ENCODE results near the gene MGLL. TPM values are rescaled to one million over a fixed set of nuclear protein-coding genes. Genes with fewer than 3 reads are reported as not detected.

The MGLL gene
- total RNA-seq, 1 donor, result 18.1 TPM

DNA sequence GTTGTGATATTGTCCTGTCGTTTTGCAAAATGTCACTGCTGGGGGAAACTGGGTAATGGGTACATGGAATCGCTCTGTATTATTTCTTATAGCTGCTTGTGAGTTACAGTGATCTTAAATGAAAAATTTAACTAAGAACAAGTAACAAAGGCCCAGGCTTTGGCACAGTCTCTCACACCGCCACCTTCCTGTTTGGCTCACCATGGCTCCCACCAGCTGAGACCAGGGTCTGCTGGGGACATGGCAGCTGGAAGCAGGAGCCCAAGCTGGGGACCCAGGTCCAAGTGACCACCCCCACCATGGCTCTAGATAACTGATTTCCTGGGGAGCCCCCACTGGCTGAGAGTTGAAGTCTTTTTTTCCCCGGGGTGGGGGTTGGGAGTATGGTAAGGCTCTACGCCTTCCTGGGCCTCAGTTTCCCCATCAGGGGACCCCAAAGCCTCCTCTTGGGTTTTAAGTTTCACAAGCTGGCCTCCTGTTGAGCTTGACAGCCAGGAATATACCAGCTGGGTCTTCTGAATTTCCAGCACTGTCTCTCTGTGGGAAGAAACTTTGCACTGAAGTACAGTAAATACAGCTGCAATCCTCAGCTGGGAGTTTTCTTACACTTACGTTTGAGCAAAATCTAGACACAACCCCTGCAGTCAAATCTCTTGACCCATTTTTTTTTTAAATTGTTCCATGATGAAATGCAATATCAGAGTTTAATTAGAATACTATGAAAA, 123.5 kb downstream of the MGLL start:
- Histone ChIP-seq H3K4me1 (ENCODE audit: insufficient read depth, low read length) (peaks cover 27% of the 10 kb centered on the region), H3K27ac (ENCODE audit: low read depth, low read length) (peak overlapping the region; percentile 85)

GRCh38 chr3:127698286-127698685, 124.0 kb downstream of the MGLL start:
- H3K36me3 ChIP-seq (ENCODE audit: insufficient read depth, low read length), result no peaks in the 10 kb centered on the region
- H3K9me3 ChIP-seq (ENCODE audit: low read depth, low read length), result no peaks in the 10 kb centered on the region
- peak overlapping the region; percentile 85 for H3K27ac ChIP-seq (ENCODE audit: low read depth, low read length)
- H3K4me1 ChIP-seq (ENCODE audit: insufficient read depth, low read length), result peaks cover 27% of the 10 kb centered on the region
- no peaks in the 10 kb centered on the region for H4K20me1 ChIP-seq (ENCODE audit: insufficient read depth, low read length)
- no peaks in the 10 kb centered on the region for H3K79me2 ChIP-seq (ENCODE audit: insufficient read depth, low read length)
- TF ChIP-seq, protein P1, sequence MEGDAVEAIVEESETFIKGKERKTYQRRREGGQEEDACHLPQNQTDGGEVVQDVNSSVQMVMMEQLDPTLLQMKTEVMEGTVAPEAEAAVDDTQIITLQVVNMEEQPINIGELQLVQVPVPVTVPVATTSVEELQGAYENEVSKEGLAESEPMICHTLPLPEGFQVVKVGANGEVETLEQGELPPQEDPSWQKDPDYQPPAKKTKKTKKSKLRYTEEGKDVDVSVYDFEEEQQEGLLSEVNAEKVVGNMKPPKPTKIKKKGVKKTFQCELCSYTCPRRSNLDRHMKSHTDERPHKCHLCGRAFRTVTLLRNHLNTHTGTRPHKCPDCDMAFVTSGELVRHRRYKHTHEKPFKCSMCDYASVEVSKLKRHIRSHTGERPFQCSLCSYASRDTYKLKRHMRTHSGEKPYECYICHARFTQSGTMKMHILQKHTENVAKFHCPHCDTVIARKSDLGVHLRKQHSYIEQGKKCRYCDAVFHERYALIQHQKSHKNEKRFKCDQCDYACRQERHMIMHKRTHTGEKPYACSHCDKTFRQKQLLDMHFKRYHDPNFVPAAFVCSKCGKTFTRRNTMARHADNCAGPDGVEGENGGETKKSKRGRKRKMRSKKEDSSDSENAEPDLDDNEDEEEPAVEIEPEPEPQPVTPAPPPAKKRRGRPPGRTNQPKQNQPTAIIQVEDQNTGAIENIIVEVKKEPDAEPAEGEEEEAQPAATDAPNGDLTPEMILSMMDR (IDR thresholded peaks at IDR 0.05; ENCODE audit: extremely low read depth, low read depth, low read length), result no peak
- no peaks in the 10 kb centered on the region for H3K27me3 ChIP-seq (ENCODE audit: insufficient read depth, low read length)
- no peak for DNase-seq (ENCODE audit: insufficient read length, low spot score, missing footprints)
- peak overlapping the region; percentile 75 for H2AFZ ChIP-seq (ENCODE audit: low read length)
- peak overlapping the region; percentile 60 for H3K4me3 ChIP-seq (ENCODE audit: insufficient read depth, low read length)
- H3K4me2 ChIP-seq (ENCODE audit: insufficient read depth, low read length), result peak overlapping the region; percentile 67

More for the DNA sequence above, 123.5 kb downstream of the MGLL start:
- Histone ChIP-seq H3K79me2 (ENCODE audit: insufficient read depth, low read length) (no peaks in the 10 kb centered on the region), H3K9me3 (ENCODE audit: low read depth, low read length) (no peaks in the 10 kb centered on the region), H4K20me1 (ENCODE audit: insufficient read depth, low read length) (no peaks in the 10 kb centered on the region), H3K27me3 (ENCODE audit: insufficient read depth, low read length) (no peaks in the 10 kb centered on the region), H3K36me3 (ENCODE audit: insufficient read depth, low read length) (no peaks in the 10 kb centered on the region), H3K4me3 (ENCODE audit: insufficient read depth, low read length) (no peak overlapping the region), H3K4me2 (ENCODE audit: insufficient read depth, low read length) (no peak overlapping the region), H2AFZ (ENCODE audit: low read length) (no peak overlapping the region)
- DNase-seq (ENCODE audit: insufficient read length, low spot score, missing footprints), result no peak
- TF ChIP-seq, protein P1 (IDR thresholded peaks at IDR 0.05; ENCODE audit: extremely low read depth, low read depth, low read length), result no peak

DNA sequence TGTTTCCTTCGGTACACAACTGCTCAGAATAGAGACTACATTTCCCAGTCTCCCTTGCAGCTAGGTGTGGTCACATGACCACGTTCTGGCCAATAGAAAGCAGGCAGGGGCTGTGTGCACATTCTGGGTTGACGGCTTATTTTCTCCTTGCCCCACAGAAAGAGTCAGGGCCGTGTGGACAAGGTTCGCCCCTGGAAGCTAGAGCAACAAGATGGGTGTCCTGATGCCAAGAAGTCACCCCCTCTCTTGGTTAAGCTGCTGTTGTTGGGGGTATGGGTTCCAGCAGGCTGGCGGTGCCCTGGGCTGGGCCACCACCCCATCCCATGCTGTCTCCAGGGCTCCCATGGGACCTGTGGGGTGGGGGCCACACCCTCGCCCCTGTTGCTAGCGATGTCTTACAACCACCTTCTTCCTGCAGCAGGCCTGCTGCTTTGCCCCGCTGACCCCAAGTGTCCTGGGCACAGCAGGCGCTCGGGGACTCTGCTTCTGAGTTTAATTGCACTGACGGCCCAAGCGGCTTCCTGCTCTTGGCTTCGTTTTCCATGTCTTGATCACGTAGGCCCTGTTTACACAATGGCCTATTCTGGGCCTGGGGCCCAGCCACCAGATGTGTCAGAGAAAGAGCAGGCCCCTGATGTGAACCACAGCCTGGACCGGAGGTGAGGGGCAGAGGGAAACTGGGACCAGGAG, 124.6 kb downstream of the MGLL start:
- peak; percentile 95 for DNase-seq (ENCODE audit: insufficient read length, low spot score, missing footprints)
- Histone ChIP-seq H3K9me3 (ENCODE audit: low read depth, low read length) (no peaks in the 10 kb centered on the region), H3K4me3 (ENCODE audit: insufficient read depth, low read length) (peak overlapping the region; percentile 60), H3K4me1 (ENCODE audit: insufficient read depth, low read length) (peaks cover 27% of the 10 kb centered on the region), H3K4me2 (ENCODE audit: insufficient read depth, low read length) (peak overlapping the region; percentile 67), H3K36me3 (ENCODE audit: insufficient read depth, low read length) (peaks cover under 1% of the 10 kb centered on the region), H3K27me3 (ENCODE audit: insufficient read depth, low read length) (no peaks in the 10 kb centered on the region), H2AFZ (ENCODE audit: low read length) (peak overlapping the region; percentile 75), H3K79me2 (ENCODE audit: insufficient read depth, low read length) (no peaks in the 10 kb centered on the region), H3K27ac (ENCODE audit: low read depth, low read length) (peak overlapping the region; percentile 85), H4K20me1 (ENCODE audit: insufficient read depth, low read length) (no peaks in the 10 kb centered on the region)
- TF ChIP-seq, protein P1 (IDR thresholded peaks at IDR 0.05; ENCODE audit: extremely low read depth, low read depth, low read length), result no peak
